Stimulated activated CD8-positive, alpha-beta memory T cell treated with anti-CD3 and anti-CD28 coated beads, Interleukin-15, amount 100 ng/mL, for 24 hours (primary cell): Measurements from ENCODE around the gene MCM10.
"Not testable (repeated sequence)": the region's sequence is repeated elsewhere in the genome, so short reads cannot be mapped to it uniquely, and the experiment has no call there.

Experiments used
- DNase-seq: peaks from one replicate; pipeline ENCODE4 v3.0.0-alpha.2; 2020; ENCODE audit warnings: low read depth

MCM10 gene

GRCh38 chr10:13221572-13221971 is 60.2 kb downstream of the MCM10 start:
- no peak for DNase-seq

DNA sequence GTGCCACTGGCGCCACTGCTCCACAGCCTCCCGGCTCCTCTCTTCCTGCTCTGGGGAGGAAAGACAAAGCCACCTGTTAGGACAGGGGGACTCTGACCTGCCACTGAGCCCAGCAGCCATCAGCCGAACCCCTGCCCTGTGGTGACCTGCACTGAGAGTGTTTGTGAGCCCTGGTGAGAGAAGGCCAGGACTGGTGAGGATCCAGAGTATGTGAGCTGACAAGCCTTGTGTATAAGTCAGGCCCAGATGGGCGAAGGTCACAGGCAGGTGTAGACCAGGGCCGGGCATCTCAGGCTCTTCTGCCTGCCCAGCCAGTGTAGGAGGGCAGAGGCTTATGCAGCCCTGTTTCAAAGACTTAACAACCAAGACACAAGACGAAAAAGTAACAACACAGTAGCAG is 60.8 kb downstream of the MCM10 start:
- DNase-seq: no peak

GRCh38 chr10:13222566-13222965 is 61.2 kb downstream of the MCM10 start:
- no peak for DNase-seq

GRCh38 chr10:13223241-13223640 is 61.9 kb downstream of the MCM10 start:
- DNase-seq: no peak

GRCh38 chr10:13224210-13224995 is 63.0 kb downstream of the MCM10 start:
- DNase-seq: no peak

DNA sequence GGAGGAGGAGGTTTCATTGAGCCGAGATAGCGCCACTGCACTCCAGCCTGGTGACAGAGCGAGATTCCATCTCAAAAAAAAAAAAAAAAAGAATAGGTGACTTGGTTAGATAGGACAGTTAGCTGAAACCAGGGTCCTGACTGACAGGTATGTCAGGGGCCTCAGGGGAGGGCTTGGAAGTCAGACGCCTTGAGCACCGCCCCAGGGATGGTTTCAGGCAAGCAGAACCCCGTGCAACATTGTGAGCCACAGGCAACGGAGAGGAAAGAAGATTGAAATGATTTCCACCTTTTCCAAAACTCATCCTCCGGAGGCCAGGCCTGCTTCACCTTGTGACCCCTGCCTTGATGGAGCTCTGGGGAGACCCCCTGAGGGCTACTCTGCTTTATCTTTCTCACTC is 64.2 kb downstream of the MCM10 start:
- no peak for DNase-seq

DNA sequence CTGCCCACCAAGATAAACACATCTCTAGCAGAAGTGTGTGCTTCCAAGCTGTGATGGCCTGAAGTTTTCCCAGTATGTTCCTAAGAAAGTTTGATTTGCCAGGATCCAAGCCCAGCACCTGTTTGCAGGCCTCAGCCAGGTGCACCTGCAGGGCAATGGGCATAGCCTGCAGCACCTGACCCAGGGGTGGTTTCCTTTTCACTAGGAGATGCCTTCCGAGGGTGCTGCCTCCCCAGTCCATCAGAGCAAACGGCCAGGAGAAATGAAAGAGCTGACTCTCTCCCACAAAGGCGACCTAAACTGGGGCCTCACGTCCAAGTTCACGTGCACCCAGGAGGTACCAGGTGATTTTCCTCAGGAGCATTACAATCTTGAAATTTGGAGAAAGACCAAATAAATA is 65.7 kb downstream of the MCM10 start:
- no peak for DNase-seq

DNA sequence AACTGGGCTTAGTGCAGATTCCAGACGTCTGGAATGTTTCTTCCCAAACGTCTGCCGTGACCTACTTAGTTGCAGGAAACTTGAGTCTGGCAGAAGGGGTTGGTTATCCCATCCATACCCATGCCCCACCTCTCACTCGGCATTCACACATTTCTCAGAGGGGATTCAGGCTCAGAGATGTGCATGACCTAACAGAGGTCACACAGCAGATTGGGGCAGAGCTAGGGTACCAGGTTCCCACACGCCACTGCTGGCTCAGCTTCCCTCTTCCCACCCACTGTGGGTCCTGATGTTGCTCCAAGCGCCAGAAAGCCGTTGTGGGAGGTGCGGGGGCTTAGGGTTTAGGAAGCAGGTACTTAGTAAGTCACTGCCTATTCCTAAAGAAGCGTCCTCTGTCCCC is 69.8 kb downstream of the MCM10 start:
- DNase-seq: no peak

DNA sequence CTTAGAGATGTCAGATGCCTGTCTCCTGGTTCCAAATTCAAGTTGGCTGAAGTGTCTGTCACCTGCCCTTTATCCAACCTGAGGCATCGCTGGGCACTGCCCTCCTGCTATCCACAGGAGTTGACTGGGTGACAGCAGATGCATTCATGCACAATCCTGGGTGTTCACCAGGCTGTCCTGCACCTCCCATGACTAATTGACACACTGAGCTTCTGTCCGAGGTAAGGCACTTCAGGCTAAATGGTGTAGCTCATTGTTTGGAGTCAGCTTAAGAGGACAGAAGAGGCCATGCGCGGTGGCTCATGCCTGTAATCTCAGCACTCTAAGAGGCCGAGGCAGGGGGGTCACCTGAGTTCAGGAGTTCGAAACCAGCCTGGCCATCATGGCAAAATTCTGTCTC is 70.5 kb downstream of the MCM10 start:
- no peak for DNase-seq

GRCh38 chr10:13233358-13233757 is 72.0 kb downstream of the MCM10 start:
- DNase-seq: no peak

DNA sequence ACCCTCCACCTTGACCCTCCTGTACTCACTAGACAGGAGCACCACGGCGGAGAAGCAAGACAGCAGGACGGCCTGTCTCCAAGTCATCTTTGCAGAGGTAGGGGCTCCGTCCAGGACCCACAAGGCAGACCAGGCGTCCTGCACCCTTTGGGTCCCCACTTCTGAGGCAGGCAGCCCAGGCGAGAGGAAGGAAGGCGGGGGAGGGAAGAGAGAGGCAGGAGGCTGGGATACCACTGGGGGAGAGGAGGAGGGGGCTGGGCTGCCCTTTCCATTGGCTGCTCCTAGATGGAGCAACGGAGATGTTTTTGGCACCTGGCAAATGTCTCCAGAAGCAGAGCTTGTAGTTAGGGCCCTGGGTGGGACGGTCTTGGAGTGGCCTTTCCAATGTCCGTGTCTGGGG is 72.8 kb downstream of the MCM10 start, which contains the start of gene UCMA:
UCMA (minus strand) TSS at position 203 of the 400 bp plus-strand sequence; CDS start at position 87, 116 bp downstream.
- no peak for DNase-seq

GRCh38 chr10:13234736-13235135 is 73.4 kb downstream of the MCM10 start:
- not testable (repeated sequence) for DNase-seq

DNA sequence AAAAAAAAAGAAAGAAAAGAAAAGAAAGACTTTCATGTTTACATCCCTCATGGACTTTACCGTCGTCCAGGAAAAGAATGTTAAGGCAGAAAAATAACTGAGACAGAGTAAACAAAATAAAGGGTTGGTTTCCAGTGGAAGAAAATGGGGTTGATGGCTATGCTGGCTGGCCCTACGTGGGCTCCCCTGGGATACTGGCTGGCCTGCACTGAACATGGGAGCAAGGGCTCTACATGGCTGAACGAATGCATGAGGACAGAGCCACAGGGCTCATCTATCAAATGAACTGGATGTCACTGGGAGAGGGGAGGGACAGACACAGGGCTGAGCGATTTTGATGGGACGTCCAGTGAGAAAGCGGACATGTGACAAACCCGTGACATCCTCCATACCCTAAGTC is 75.3 kb downstream of the MCM10 start:
- no peak for DNase-seq

DNA sequence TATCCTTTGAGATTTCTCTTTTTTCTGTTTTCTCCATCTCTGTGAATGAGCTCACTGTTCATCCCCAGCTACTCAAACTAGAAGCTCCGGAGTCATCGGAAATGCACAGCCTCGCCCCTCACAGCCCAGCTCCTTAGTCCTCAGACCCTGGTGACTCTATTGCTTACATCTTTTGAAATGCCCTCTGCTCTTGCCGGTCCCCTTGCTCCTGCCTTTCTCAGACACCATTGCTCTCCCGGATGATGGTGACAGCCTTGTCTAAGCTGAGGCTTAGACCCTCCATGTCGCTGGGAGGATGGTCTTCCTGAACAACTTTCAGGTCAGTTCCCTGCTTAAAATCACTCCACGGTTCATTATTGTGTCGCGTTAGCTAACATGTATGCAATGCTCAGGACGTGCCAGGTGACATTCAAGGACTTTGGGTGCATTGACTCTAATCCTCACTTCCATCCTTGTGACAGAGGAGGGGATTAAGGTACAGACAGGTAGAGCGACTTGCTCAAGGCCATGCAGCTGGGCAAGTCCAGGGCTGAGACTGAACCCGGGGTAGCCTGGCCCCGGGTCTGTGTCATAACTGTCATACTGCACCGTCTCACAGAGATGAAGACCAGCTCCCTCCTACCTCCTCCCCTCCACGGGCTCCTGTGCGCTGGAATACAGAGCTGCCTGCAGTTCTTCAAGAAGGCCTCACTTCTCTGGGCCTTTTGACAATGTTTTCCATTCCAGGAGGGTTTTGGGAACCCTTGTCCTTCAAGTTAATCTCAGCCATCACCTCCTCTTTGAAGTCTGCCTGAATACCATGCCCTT is 77.1 kb downstream of the MCM10 start:
- DNase-seq: no peak

- DNase-seq: no peak
Observed at GRCh38 chr10:13239923-13240322, 78.6 kb downstream of the MCM10 start.

DNA sequence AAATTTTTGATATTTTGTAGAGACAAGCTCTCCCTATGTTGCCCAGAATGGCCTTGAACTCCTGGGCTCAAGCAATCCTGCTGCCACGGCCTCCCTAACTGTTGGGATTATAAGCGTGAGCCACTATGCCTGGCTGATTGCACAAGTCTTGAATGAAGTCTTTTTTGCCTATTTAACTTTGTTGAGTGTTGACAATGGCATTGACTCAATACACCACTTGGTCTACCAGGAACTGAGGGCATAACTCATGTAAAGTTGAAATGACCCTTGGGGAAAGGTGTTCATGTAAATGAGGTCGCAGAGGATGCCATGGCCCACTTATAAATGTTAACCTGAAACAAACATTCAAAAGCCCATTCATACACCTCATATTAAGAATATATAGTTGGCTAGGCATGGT is 80.3 kb downstream of the MCM10 start:
- no peak for DNase-seq

- DNase-seq: not testable (repeated sequence)
Observed at GRCh38 chr10:13242260-13242659, 80.9 kb downstream of the MCM10 start.

DNA sequence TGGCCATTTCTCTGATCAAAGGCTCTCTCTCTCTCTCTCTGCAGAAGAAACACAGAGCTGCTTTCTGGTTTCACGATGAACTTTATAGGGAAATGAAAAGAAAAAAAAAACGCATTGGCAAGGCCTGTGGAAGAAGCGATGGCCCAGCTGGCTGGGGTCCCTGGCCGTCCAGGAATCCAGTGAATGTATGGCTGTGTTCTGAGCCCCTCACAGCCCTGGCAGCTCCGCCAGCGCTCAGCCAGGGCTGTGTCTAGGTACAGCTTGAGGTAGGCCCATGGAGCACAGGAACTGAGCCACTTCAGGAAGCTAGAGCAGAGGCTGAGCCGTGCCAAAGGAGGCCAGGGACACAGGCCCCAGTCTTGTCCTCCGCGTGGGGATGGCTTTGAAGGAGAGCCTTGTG is 85.9 kb downstream of the MCM10 start:
- DNase-seq: no peak

DNA sequence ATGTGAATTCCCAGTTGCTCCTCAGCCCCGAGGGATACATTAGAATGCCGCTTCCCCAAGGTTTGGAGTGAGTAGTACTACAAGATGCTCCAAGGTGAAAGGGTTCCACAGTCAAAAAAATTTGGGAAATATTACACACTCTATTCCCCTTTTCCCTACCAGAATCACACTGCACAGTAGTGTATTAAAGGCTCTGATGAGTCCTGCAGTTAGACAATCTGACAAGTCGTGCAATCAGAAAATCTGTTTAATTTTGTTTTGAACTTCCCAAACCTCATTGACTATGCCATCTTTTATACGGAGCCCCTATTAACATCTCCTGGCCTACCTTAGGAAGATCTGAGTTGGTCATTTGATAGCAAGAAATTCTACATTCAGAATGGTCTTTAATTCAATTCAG is 86.4 kb downstream of the MCM10 start:
- DNase-seq: no peak

- DNase-seq: no peak
Observed at GRCh38 chr10:13253726-13254125, 92.4 kb downstream of the MCM10 start.

GRCh38 chr10:13256627-13257026 is 95.3 kb downstream of the MCM10 start:
- DNase-seq: no peak

DNA sequence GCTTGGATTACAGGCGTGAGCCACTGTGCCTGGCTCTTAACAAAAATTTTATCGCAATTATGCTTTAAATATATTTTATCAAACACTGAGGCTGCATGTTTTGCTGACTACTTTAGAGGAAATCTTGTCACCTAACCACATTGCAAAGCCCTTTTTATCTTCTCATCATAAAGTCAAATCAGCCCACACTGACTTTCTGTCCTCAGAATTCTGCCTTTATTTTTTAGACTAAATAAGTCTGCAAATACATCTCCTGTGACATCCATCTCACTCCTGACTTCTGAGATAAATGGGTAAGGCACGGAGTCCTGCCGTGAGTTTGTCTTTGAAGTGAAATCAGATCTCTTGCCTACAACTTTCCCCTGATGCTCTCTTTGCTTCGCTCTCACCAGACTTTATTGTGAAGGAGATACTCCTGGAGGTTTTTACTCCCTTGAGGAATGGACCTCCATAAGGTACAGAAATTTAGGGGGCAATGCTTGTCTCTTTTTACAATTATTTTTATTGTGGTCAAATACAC is 96.3 kb downstream of the MCM10 start:
- no peak for DNase-seq
